Kidney (tissue), 14 donors: ENCODE data around the gene BIN1. TPM values are rescaled to one million over a fixed set of nuclear protein-coding genes. Genes with fewer than 3 reads are reported as not detected.

Experiments used
- DNase-seq, 5 donors: peaks; one replicate each; pipeline ENCODE4 v3.0.0-alpha.2; 2013 to 2020
- FAIRE-seq: peaks from 2 replicates; lab custom pipeline; 2012; peaks lifted over from hg19 to GRCh38; lab: Jason Lieb, UNC
- H3K27ac ChIP-seq, 2 donors: one replicate each; pipeline ENCODE4 v1.7.0; 2013; ENCODE audit warnings: low read depth in 2 of 2, low read length in 2 of 2, inconsistent platforms in 1 of 2
- H3K27me3 ChIP-seq: one replicate; pipeline ENCODE4 v1.7.1; 2013; ENCODE audit warnings: low read length, inconsistent platforms; ENCODE audit not compliant: control insufficient read depth, insufficient read depth
- H3K36me3 ChIP-seq, 3 donors: one replicate each; pipeline versions ENCODE4 v1.7.0 to v1.7.1; 2013; ENCODE audit warnings: low read length in 3 of 3, control low read depth in 1 of 3, inconsistent platforms in 1 of 3; ENCODE audit not compliant: insufficient read depth in 3 of 3, control insufficient read depth in 2 of 3
- H3K4me1 ChIP-seq, 3 donors: one replicate each; pipeline versions ENCODE4 v1.7.0 to v1.7.1; 2013; ENCODE audit warnings: low read length in 3 of 3, inconsistent platforms in 1 of 3, low read depth in 1 of 3; ENCODE audit not compliant: control insufficient read depth in 2 of 3, insufficient read depth in 2 of 3
- H3K4me3 ChIP-seq, 3 donors: one replicate each; pipeline versions ENCODE4 v1.7.0 to v1.8.1; 2013; ENCODE audit warnings: low read length in 3 of 3, control low read depth in 1 of 3, inconsistent platforms in 1 of 3
- H3K9ac ChIP-seq, 3 donors: one replicate each; pipeline versions ENCODE4 v1.7.0 to v1.7.1; 2013; ENCODE audit warnings: low read length in 3 of 3, control low read depth in 1 of 3, inconsistent platforms in 1 of 3
- H3K9me3 ChIP-seq, 3 donors: one replicate each; pipeline versions ENCODE4 v1.7.0 to v1.7.1; 2013; ENCODE audit warnings: low read length in 3 of 3, control low read depth in 1 of 3, inconsistent platforms in 1 of 3; ENCODE audit not compliant: control insufficient read depth in 2 of 3, insufficient read depth in 1 of 3
- intact Hi-C: fragments of 100-400 bp; cut with DNase I; formaldehyde crosslinking; loops from one replicate; pipeline ENCODE4 v1.11.1; 2022
- polyA plus RNA-seq: library from polyadenylated mRNA; stranded (reverse); fragments of 350-450 nt; fragmentation: Illumina TruSeq; extraction: RNeasy Lipid Tissue Mini Kit (QIAGEN cat#74804); gene quantifications from one replicate; pipeline ENCODE4 v1.2.3, GENCODE V29; 2014; ENCODE audit warnings: low read depth, low replicate concordance; ENCODE audit not compliant: insufficient read depth
- total RNA-seq: library from RNA; stranded (reverse); fragmentation: NEBNext Ultra II Directional; extraction: Animal tissue kit (Norgen Biotek cat#: 25700); gene quantifications from one replicate; pipeline ENCODE4 v1.2.1, GENCODE V29; 2021
- TF ChIP-seq, protein P1 (sequence below): IDR thresholded peaks from 3 replicates; pipeline ENCODE4 v1.5.1; 2012; ENCODE audit warnings: mild to moderate bottlenecking, moderate library complexity, borderline replicate concordance; ENCODE audit not compliant: insufficient read depth; ENCODE audit errors: extremely low read depth
- donor health status: control.
- donor health status: control.
- donor health status: control.
- donor health status: control.
- donor health status: control.
- donor health status: DM: yes; HTN: yes; CAD: no.
- donor health status: Normal renal cell carcinoma (clear cell type).

Gene BIN1
- total and polyA plus RNA-seq, 2 donors from 2014 or later: 121 to 167 TPM

DNA sequence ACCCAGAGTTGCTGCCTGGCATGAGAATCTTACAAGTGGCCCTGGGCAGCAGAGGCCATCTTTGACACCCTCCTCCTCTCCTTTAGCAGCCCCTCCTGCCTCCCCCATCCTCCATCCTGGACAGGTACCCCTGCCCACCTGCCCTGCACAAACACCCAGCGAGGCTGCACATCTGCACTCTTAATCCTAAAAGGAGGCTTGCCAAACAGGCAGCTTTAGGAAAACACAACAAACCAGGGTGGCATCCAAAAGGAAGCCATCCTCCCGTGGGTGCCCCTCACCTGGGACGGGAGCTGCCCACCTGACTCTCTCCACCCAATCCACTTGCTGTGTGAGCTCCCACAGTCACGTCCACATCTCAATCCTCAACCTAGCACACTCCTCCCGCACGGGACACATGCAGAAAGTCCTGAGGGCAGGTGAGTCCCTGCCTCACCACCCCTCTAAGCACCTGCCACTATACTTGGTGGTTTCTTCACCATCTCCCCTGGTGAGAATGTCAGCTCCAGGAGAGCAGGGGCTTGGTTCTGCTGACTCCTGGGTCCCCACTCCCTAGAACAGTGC lies 5.8 kb downstream of the BIN1 start:
- intact Hi-C loops: no loop called here
- peaks cover 0 to 48% (median 41%) of the 10 kb centered on the region in 3 donors for H3K4me1 ChIP-seq
- no peaks in the 10 kb centered on the region for H3K36me3 ChIP-seq
- no peaks in the 10 kb centered on the region for H3K9me3 ChIP-seq
- no peak overlapping the region for H3K4me3 ChIP-seq
- DNase-seq (peak in 1 of 5 donors; percentile 32), FAIRE-seq (no peak)
- TF ChIP-seq, protein P1, sequence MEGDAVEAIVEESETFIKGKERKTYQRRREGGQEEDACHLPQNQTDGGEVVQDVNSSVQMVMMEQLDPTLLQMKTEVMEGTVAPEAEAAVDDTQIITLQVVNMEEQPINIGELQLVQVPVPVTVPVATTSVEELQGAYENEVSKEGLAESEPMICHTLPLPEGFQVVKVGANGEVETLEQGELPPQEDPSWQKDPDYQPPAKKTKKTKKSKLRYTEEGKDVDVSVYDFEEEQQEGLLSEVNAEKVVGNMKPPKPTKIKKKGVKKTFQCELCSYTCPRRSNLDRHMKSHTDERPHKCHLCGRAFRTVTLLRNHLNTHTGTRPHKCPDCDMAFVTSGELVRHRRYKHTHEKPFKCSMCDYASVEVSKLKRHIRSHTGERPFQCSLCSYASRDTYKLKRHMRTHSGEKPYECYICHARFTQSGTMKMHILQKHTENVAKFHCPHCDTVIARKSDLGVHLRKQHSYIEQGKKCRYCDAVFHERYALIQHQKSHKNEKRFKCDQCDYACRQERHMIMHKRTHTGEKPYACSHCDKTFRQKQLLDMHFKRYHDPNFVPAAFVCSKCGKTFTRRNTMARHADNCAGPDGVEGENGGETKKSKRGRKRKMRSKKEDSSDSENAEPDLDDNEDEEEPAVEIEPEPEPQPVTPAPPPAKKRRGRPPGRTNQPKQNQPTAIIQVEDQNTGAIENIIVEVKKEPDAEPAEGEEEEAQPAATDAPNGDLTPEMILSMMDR: no peak
- no peaks in the 10 kb centered on the region for H3K27me3 ChIP-seq
- H3K9ac ChIP-seq: no peak overlapping the region
- H3K27ac ChIP-seq: peak overlapping the region; percentile 47 to 51

DNA sequence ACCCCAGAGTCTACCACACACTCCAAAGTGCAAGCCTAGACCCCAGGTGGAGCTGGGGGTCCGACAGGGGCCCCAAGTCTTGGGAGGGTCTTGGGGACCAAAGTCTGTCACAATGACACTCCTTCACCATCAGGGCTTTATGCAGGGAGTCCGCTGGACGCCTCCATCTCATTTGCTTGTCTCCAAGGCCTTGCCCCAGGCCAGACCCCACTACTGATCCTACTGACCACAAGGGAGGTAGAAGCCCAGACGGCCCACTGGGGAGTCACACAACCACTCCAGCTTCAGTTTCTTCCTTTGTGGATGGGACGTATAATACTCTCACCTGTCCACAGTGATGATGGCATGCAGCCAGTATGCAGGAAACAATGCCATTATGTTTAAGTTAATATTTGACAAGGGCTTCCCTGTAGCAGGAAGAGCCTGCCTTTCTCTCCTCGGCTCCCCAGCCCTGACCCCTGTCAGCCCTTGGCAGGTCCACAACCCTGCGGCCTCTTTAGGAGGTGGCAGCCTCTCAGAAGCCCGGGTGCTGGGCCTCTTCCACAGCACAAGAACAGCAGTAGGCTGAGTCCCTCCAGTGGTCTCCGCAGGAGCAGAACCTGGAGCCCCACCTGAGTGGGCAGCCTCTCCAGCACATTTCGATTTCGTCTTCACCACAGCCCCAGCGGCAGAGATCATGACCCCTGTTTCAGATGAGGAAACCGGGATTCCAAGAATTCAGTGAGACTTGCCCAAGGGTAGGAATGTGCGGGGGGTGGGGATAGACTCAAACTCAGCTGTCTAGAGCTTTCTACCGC lies 6.5 kb downstream of the BIN1 start:
- Histone ChIP-seq H3K27ac (peak overlapping the region; percentile 51 to 52), H3K27me3 (no peaks in the 10 kb centered on the region), H3K4me3 (no peak overlapping the region), H3K36me3 (no peaks in the 10 kb centered on the region), H3K9me3 (no peaks in the 10 kb centered on the region), H3K9ac (no peak overlapping the region), H3K4me1 (peaks cover 0 to 55% (median 43%) of the 10 kb centered on the region in 3 donors)
- FAIRE-seq (no peak), DNase-seq (peak; percentile 65 to 86 (median 80))
- TF ChIP-seq, protein P1: no peak
- intact Hi-C loops: no loop called here

DNA sequence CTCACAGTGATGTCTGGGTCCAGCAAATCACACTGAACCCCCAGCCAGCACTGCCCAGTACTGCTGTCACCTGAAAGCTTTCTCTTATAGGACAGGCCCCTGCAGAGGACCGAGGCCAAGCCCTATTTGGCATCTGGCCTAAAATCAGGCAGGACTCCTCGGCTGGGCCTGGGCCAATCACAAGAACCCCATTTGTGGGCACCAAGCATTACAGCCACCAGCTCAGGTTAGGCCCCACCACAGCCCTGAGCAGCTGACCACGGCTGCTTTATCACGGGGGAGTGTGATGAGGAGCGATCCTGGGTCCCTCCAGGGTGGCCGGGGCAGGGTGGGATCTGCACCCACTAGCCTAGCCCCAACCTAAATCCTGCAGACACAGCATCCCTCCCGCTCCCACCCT lies 8.2 kb downstream of the BIN1 start:
- Histone ChIP-seq H3K27ac (no peak overlapping the region), H3K4me1 (peaks cover 7 to 57% (median 46%) of the 10 kb centered on the region in 3 donors), H3K4me3 (no peak overlapping the region), H3K36me3 (no peaks in the 10 kb centered on the region), H3K27me3 (no peaks in the 10 kb centered on the region), H3K9ac (no peak overlapping the region), H3K9me3 (no peaks in the 10 kb centered on the region)
- TF ChIP-seq, protein P1: no peak
- FAIRE-seq (no peak), DNase-seq (peak in 2 of 5 donors; percentile 49 to 69)
- intact Hi-C loops: no loop called here
